ENCODE data around the gene ACRV1. TPM values are rescaled to one million over a fixed set of nuclear protein-coding genes. Genes with fewer than 3 reads are reported as not detected.

The ACRV1 gene
- total and polyA plus RNA-seq, 2 of the 4 experiments (the other 2 are of a cell fraction), result not detected

DNA sequence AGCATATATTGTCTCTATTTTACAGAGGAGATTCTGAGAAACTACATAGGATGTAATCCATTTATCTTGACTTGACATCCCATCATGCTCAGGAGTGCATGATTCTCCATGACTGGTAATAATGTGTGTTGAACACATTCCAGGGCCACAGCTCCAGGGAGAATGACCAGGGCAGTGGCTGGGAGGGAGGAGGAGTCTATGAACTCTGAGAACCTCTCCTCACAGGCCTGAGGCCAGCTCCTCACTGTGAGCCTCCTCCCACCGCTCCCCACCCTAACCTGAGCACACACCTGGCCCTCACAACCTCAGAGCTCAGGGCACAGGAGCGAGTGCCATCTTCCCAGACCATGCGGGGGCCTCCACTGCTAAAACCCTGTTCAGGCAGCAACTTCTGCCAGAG lies 8.0 kb upstream of the ACRV1 start:
- no TSS peak for BruUV-seq (replicated peaks)

More for the DNA sequence above, 8.0 kb upstream of the ACRV1 start:
- H3K18ac ChIP-seq (ENCODE audit: low read depth, low read length), result no peak overlapping the region
- H4K8ac ChIP-seq (ENCODE audit: low read depth in 2 of 2, low read length in 2 of 2), result no peak overlapping the region
- H2BK20ac ChIP-seq (ENCODE audit: low read depth, low read length), result no peak overlapping the region
- no peak overlapping the region for H2AK5ac ChIP-seq (ENCODE audit: low read depth, low read length)
- dilution Hi-C loops (cut with HindIII; ENCODE audit: low sequenced_read_pairs, unreplicated experiment) (no loop called here), intact Hi-C loops (cut with micrococcal nuclease) (no loop called here), in situ Hi-C loops (cut with MboI; ENCODE audit: low sequenced_read_pairs) (no loop called here)
- no peak overlapping the region for H3K9ac ChIP-seq (ENCODE audit: low read depth, low read length)
- H2BK5ac ChIP-seq (ENCODE audit: low read depth, low read length, poor library complexity, severe bottlenecking), result no peak overlapping the region
- H2BK120ac ChIP-seq (ENCODE audit: low read depth, low read length), result no peak overlapping the region
- H3K4me1 ChIP-seq (ENCODE audit: control insufficient read depth, insufficient read depth, low read length), result no peaks in the 10 kb centered on the region
- no peaks in the 10 kb centered on the region for H4K20me1 ChIP-seq (ENCODE audit: insufficient read depth, low read length)
- no peaks in the 10 kb centered on the region for H3K36me3 ChIP-seq (ENCODE audit: control insufficient read depth, insufficient read depth, low read length)
- POLR2A ChIA-PET (ENCODE audit: unreplicated experiment), result no interaction called here
- DNase-seq, result no peak
- no peak for ATAC-seq (ENCODE audit: low read depth)
- no peaks in the 10 kb centered on the region for H3K9me3 ChIP-seq (ENCODE audit: control insufficient read depth, insufficient read depth, low read length)
- H3K27ac ChIP-seq (ENCODE audit: insufficient read depth, low read length), result no peak overlapping the region
- H3K23ac ChIP-seq (ENCODE audit: low read depth, low read length), result no peak overlapping the region
- no peak overlapping the region for H4K91ac ChIP-seq (ENCODE audit: insufficient read depth, low read depth, low read length)
- WGBS, 2 experiments (ENCODE audit: extremely low coverage in 2 of 2, insufficient read length in 1 of 2), result no CpG with 5 or more reads among the region's 3 CpGs
- H3K4me3 ChIP-seq (ENCODE audit: insufficient read depth, low read depth, low read length), result no peak overlapping the region
- H3K79me1 ChIP-seq (ENCODE audit: low read depth in 1 of 2, low read length in 2 of 2), result no peaks in the 10 kb centered on the region
- no peak overlapping the region for H3K14ac ChIP-seq (replicated peaks; ENCODE audit: low read depth, low read length)
- no peak overlapping the region for H2BK15ac ChIP-seq (ENCODE audit: low read depth, low read length)
- TF ChIP-seq RFX5 (IDR thresholded peaks at IDR 0.05; ENCODE audit: low read depth, low read length), result no peak
- TF ChIP-seq MXI1 (IDR thresholded peaks at IDR 0.05; ENCODE audit: borderline replicate concordance, low read depth, low read length), result no peak
- no peak for TF ChIP-seq BHLHE40 (IDR thresholded peaks at IDR 0.05; ENCODE audit: low read depth, low read length)
- TF ChIP-seq NFE2L2 (IDR thresholded peaks at IDR 0.05; ENCODE audit: low read depth, low read length), result no peak
- no peak for TF ChIP-seq CHD1 (IDR thresholded peaks at IDR 0.05; ENCODE audit: low read depth, low read length)
- no peak for TF ChIP-seq ELK1 (IDR thresholded peaks at IDR 0.05; ENCODE audit: borderline replicate concordance, low read depth, low read length)
- TF ChIP-seq CEBPB (IDR thresholded peaks at IDR 0.05; ENCODE audit: low read depth, low read length), result no peak
- TF ChIP-seq MAZ (IDR thresholded peaks at IDR 0.05; ENCODE audit: borderline replicate concordance, low read depth, low read length), result no peak
- TF ChIP-seq USF2 (IDR thresholded peaks at IDR 0.05; ENCODE audit: low read depth, low read length), result no peak
- TF ChIP-seq MAFK (IDR thresholded peaks at IDR 0.05; ENCODE audit: low read depth, low read length), result no peak
- TF ChIP-seq RCOR1 (IDR thresholded peaks at IDR 0.05; ENCODE audit: insufficient replicate concordance, low read length), result no peak
- no peak for TF ChIP-seq RAD21 (IDR thresholded peaks at IDR 0.05; ENCODE audit: low read length)
- TF ChIP-seq POLR2A (IDR thresholded peaks at IDR 0.05; ENCODE audit: low read depth, low read length), result no peak
- no peak for TF ChIP-seq SMC3 (IDR thresholded peaks at IDR 0.05; ENCODE audit: low read depth, low read length)
- no peak for TF ChIP-seq FOS (IDR thresholded peaks at IDR 0.05; ENCODE audit: low read depth, low read length)
- TF ChIP-seq, protein P1, sequence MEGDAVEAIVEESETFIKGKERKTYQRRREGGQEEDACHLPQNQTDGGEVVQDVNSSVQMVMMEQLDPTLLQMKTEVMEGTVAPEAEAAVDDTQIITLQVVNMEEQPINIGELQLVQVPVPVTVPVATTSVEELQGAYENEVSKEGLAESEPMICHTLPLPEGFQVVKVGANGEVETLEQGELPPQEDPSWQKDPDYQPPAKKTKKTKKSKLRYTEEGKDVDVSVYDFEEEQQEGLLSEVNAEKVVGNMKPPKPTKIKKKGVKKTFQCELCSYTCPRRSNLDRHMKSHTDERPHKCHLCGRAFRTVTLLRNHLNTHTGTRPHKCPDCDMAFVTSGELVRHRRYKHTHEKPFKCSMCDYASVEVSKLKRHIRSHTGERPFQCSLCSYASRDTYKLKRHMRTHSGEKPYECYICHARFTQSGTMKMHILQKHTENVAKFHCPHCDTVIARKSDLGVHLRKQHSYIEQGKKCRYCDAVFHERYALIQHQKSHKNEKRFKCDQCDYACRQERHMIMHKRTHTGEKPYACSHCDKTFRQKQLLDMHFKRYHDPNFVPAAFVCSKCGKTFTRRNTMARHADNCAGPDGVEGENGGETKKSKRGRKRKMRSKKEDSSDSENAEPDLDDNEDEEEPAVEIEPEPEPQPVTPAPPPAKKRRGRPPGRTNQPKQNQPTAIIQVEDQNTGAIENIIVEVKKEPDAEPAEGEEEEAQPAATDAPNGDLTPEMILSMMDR (conservative IDR thresholded peaks at IDR 0.05; ENCODE audit: low read depth, low read length), result no peak
- no peaks in the 10 kb centered on the region for H3K27me3 ChIP-seq (ENCODE audit: control insufficient read depth, insufficient read depth, low read length)
- H3K56ac ChIP-seq (ENCODE audit: extremely low read depth, insufficient read depth, low read length), result no peak overlapping the region
- H4K5ac ChIP-seq (ENCODE audit: low read depth, low read length), result no peak overlapping the region
- H2AFZ ChIP-seq (replicated peaks; ENCODE audit: low read length, poor library complexity), result no peak overlapping the region
- no peaks in the 10 kb centered on the region; the same call in 1 of the 2 replicates for H3K9me1 ChIP-seq (ENCODE audit: insufficient read depth, low read length)
- H3K4ac ChIP-seq (ENCODE audit: low read depth, low read length), result no peak overlapping the region
- H3K4me2 ChIP-seq (ENCODE audit: low read depth, low read length), result no peak overlapping the region
- H2AK9ac ChIP-seq (replicated peaks; ENCODE audit: low read depth, low read length, poor library complexity), result no peak overlapping the region
- CTCF ChIA-PET, result no interaction called here
